HepG2 (cell line): ENCODE results near the gene GATA5. TPM values are rescaled to one million over a fixed set of nuclear protein-coding genes. Genes with fewer than 3 reads are reported as not detected.
A peak's percentile ranks its signal among the peaks of the same experiment; 100 is the strongest.

ENCODE experiments used
- ATAC-seq: fragments of 200-7000 bp; cut with Tn5 transposase; 3 replicates; pipeline ENCODE4 v1.9.1; 2020; ENCODE audit warnings: mild to moderate bottlenecking, moderate library complexity
- BruUV-seq: library from RNA; stranded (reverse); fragments of 400-500 nt; replicated peaks from 2 replicates; lab custom pipeline; 2021; lab: Mats Ljungman, UMichigan
- CTCF ChIA-PET: fragments of 300-600 bp; formaldehyde crosslinking; extraction: SDS; loops from one replicate; lab custom pipeline; 2021; ENCODE audit warnings: low total read pairs, inconsistent platforms, low intra/inter-chr PET ratio; lab: Yijun Ruan, JAX
- POLR2A ChIA-PET: fragments of 350-600 bp; sonication (Branson Sonifier 250); formaldehyde crosslinking; loops from one replicate; lab custom pipeline; 2020; ENCODE audit warnings: antibody characterized with exemption, inconsistent platforms; lab: Yijun Ruan, JAX
- DNase-seq: peaks from one replicate; pipeline ENCODE4 v3.0.0-alpha.2; 2015; ENCODE audit warnings: low spot score
- FAIRE-seq: peaks from 3 replicates; lab custom pipeline; 2011; peaks lifted over from hg19 to GRCh38; lab: Jason Lieb, UNC
- H2AFZ ChIP-seq: one replicate; pipeline ENCODE4 v1.6.1; 2011; ENCODE audit warnings: low read length, inconsistent platforms
- H3K27ac ChIP-seq: fragments of 300-600 bp; 3 replicates; pipeline ENCODE4 v1.8.0; 2011; ENCODE audit warnings: mixed run types, mild to moderate bottlenecking, mixed read lengths, low read length, inconsistent platforms; ENCODE audit not compliant: insufficient read depth; ENCODE audit errors: extremely low read length
- H3K27me3 ChIP-seq, 2 experiments: fragments of 200-600 bp in 1 of 2; 2 replicates in 1 of 2; 3 replicates in 1 of 2; pipeline versions ENCODE4 v1.6.0 to v1.8.0; 2011; ENCODE audit warnings: low read length in 2 of 2, mild to moderate bottlenecking in 2 of 2, moderate library complexity in 2 of 2, inconsistent platforms in 1 of 2; ENCODE audit not compliant: insufficient read depth in 2 of 2, control insufficient read depth in 1 of 2
- H3K36me3 ChIP-seq, 2 experiments: fragments of 200-600 bp in 1 of 2; replicated peaks in 1 of 2; 2 replicates in 1 of 2; 3 replicates in 1 of 2; pipeline versions ENCODE4 v1.5.1 to v1.8.0; 2011; ENCODE audit warnings: low read length in 2 of 2, inconsistent platforms in 1 of 2; ENCODE audit not compliant: insufficient read depth in 2 of 2, control insufficient read depth in 1 of 2
- H3K4me1 ChIP-seq: 2 replicates; pipeline ENCODE4 v1.5.1; 2012; ENCODE audit warnings: low read length, inconsistent platforms; ENCODE audit not compliant: insufficient read depth
- H3K4me2 ChIP-seq: 2 replicates; pipeline ENCODE4 v1.6.0; 2011; ENCODE audit warnings: low read depth, low read length, inconsistent platforms
- H3K4me3 ChIP-seq, 3 experiments: fragments of 200-600 bp in 1 of 3; sonication (generic), shearing (Covaris generic) in 1 of 3; replicated peaks in 1 of 3; 2 replicates each; pipeline ENCODE4 v1.5.1; 2011 to 2016; ENCODE audit warnings: low read length in 3 of 3, inconsistent platforms in 2 of 3, low read depth in 2 of 3, mild to moderate bottlenecking in 2 of 3, control low read depth in 1 of 3, mixed read lengths in 1 of 3; ENCODE audit not compliant: insufficient read depth in 1 of 3
- H3K79me2 ChIP-seq: one replicate; pipeline ENCODE4 v1.6.1; 2011; ENCODE audit warnings: low read length, inconsistent platforms; ENCODE audit not compliant: insufficient read depth
- H3K9ac ChIP-seq: 2 replicates; pipeline ENCODE4 v1.6.0; 2011; ENCODE audit warnings: mild to moderate bottlenecking, low read depth, low read length, inconsistent platforms; ENCODE audit not compliant: insufficient read depth
- H3K9me3 ChIP-seq: 2 replicates; pipeline ENCODE4 v1.5.1; 2012; ENCODE audit warnings: mild to moderate bottlenecking, low read length
- H4K20me1 ChIP-seq: 2 replicates; pipeline ENCODE4 v1.6.0; 2011; ENCODE audit warnings: inconsistent platforms, mild to moderate bottlenecking, low read length, moderate library complexity; ENCODE audit not compliant: insufficient read depth
- DZIP1 ChIP-seq: sonication (generic); formaldehyde crosslinking; IDR thresholded peaks from 2 replicates; pipeline ENCODE4 v1.5.0; 2020; ENCODE audit warnings: mild to moderate bottlenecking, missing genetic modification reagents
- ELF3 ChIP-seq: IDR thresholded peaks from 2 replicates; pipeline ENCODE4 v1.6.1; 2016; ENCODE audit warnings: missing genetic modification reagents, missing compliant biosample characterization
- KLF12 ChIP-seq: sonication (generic); formaldehyde crosslinking; IDR thresholded peaks from 2 replicates; pipeline ENCODE4 v1.4.0; 2020; ENCODE audit warnings: missing genetic modification reagents, borderline replicate concordance
- TBX2 ChIP-seq: sonication (generic); formaldehyde crosslinking; IDR thresholded peaks from 2 replicates; pipeline ENCODE4 v1.5.0; 2020; ENCODE audit warnings: missing genetic modification reagents, mild to moderate bottlenecking, borderline replicate concordance
- TERF1 ChIP-seq: sonication (generic); formaldehyde crosslinking; IDR thresholded peaks from 2 replicates; pipeline ENCODE4 v1.8.0; 2022; ENCODE audit warnings: mild to moderate bottlenecking, missing genetic modification reagents, moderate library complexity
- ZBTB4 ChIP-seq: sonication (generic); formaldehyde crosslinking; IDR thresholded peaks from 2 replicates; pipeline ENCODE4 v1.4.0; 2020; ENCODE audit warnings: missing genetic modification reagents, mild to moderate bottlenecking, borderline replicate concordance
- ZBTB7B ChIP-seq: sonication (generic); formaldehyde crosslinking; IDR thresholded peaks from 2 replicates; pipeline ENCODE4 v1.4.0; 2020; ENCODE audit warnings: missing genetic modification reagents
- ZBTB8A ChIP-seq: sonication (generic); formaldehyde crosslinking; IDR thresholded peaks from 2 replicates; pipeline ENCODE4 v1.4.0; 2020; ENCODE audit warnings: mild to moderate bottlenecking, low read depth, missing genetic modification reagents, borderline replicate concordance
- ZNF260 ChIP-seq: sonication (generic); formaldehyde crosslinking; IDR thresholded peaks from 2 replicates; pipeline ENCODE4 v1.4.0; 2020; ENCODE audit warnings: missing genetic modification reagents, low read depth, mild to moderate bottlenecking, borderline replicate concordance
- ZNF274 ChIP-seq: sonication (generic); formaldehyde crosslinking; IDR thresholded peaks from 2 replicates; pipeline ENCODE4 v1.5.1; 2020; ENCODE audit warnings: mild to moderate bottlenecking, missing genetic modification reagents
- ZNF512 ChIP-seq: sonication (generic); formaldehyde crosslinking; IDR thresholded peaks from 2 replicates; pipeline ENCODE4 v1.4.0; 2020; ENCODE audit warnings: mild to moderate bottlenecking, missing genetic modification reagents
- WGBS: methylation state at CpG from one replicate; pipeline ENCODE4 v1.1.6; 2017; ENCODE audit warnings: low lambda C conversion rate; 5-methylcytosine and 5-hydroxymethylcytosine counted together
- in situ Hi-C: cut with HindIII; loops from 2 replicates; pipeline ENCODE4 v1.10.0; 2017; ENCODE audit warnings: low pct_unique_long_range_greater_than_20kb; ENCODE audit not compliant: extremely low pct_ligation_motif_present
- intact Hi-C: fragments of 100-400 bp; cut with micrococcal nuclease; formaldehyde crosslinking; loops from one replicate; pipeline ENCODE4 v1.10.0; 2022; ENCODE audit not compliant: unreplicated experiment
- polyA plus RNA-seq, 8 experiments: library from polyadenylated mRNA; depleted of rRNA in 3 of 8; stranded (reverse) in 7 of 8; unstranded in 1 of 8; fragments of >200 nt; fragmentation: Illumina TruSeq in 4 of 8; extraction: Trizol in 4 of 8; gene quantifications; 2 replicates each; pipeline versions ENCODE4 v1.2.1 to v1.2.3, GENCODE V29; 2011 to 2016; ENCODE audit warnings: low read depth in 4 of 8, missing spikeins in 1 of 8, mixed read lengths in 1 of 8; ENCODE audit not compliant: insufficient read depth in 1 of 8
- total RNA-seq, 5 experiments: library from RNA; depleted of rRNA; stranded (reverse); fragments of >200 nt; fragmentation: Illumina TruSeq; extraction: Trizol; gene quantifications; 2 replicates each; pipeline ENCODE4 v1.2.3, GENCODE V29; 2016; ENCODE audit warnings: low read depth in 1 of 5

The GATA5 gene
- total and polyA plus RNA-seq, 2 of the 13 experiments (the other 11 are each of a cell fraction or from before 2014, with no cell fraction given): 0.12 to 0.20 TPM

- peak; percentile 3; the same call in 1 of the 2 replicates for TF ChIP-seq DZIP1 (CRISPR knock-in tag)
- 0 out of 2 replicates have a peak, but pooled peaks have one; percentile 16 for TF ChIP-seq ZNF512 (CRISPR knock-in tag)
- 0 out of 2 replicates have a peak, but pooled peaks have one; percentile 28 for TF ChIP-seq ZNF260 (CRISPR knock-in tag)
Measured at GRCh38 chr20:62485062-62485700, 9.4 kb upstream of the GATA5 start (continued).

- Histone ChIP-seq H3K4me2 (no peak overlapping the region), H3K9me3 (no peaks in the 10 kb centered on the region), H3K4me1 (peaks cover 51% of the 10 kb centered on the region), H3K36me3 (no peaks in the 10 kb centered on the region), H4K20me1 (peaks cover under 1% of the 10 kb centered on the region; the same call in 1 of the 2 replicates), H2AFZ (no peak overlapping the region), H3K27ac (no peak overlapping the region), H3K9ac (no peak overlapping the region), H3K27me3 (peaks cover 43 to 95% of the 10 kb centered on the region in 2 experiments), H3K79me2 (no peaks in the 10 kb centered on the region), H3K4me3 (no peak overlapping the region)
- CTCF ChIA-PET: no interaction called here
- ATAC-seq (no peak), DNase-seq (no peak), FAIRE-seq (no peak)
- in situ Hi-C loops: no loop called here
- WGBS: 42% methylated on average over 4 of the region's 9 CpGs
- BruUV-seq: no TSS peak
- intact Hi-C loops: no loop called here
- POLR2A ChIA-PET: no interaction called here
- TF ChIP-seq TERF1 (no peak), TBX2 (CRISPR knock-in tag) (0 out of 2 replicates have a peak, but pooled peaks have one; percentile 11), ELF3 (no peak), ZBTB4 (CRISPR knock-in tag) (no peak), ZBTB7B (CRISPR knock-in tag) (no peak), ZNF274 (CRISPR knock-in tag) (no peak), ZBTB8A (CRISPR knock-in tag) (no peak), KLF12 (CRISPR knock-in tag) (no peak)
Measured at GRCh38 chr20:62484478-62484877, 8.7 kb upstream of the GATA5 start.
